Liver (tissue), 9 donors: ENCODE measurements around the gene CORO2B. TPM values are rescaled to one million over a fixed set of nuclear protein-coding genes. Genes with fewer than 3 reads are reported as not detected.

Source experiments
- DNase-seq: peaks from one replicate; pipeline ENCODE4 v3.0.0-alpha.2; 2017; ENCODE audit warnings: low spot score
- H3K27ac ChIP-seq, 2 donors: one replicate each; pipeline ENCODE4 v1.7.0; 2013; ENCODE audit warnings: inconsistent platforms in 2 of 2, low read length in 2 of 2, control low read depth in 1 of 2, low read depth in 1 of 2, mild to moderate bottlenecking in 1 of 2
- H3K27me3 ChIP-seq, 4 donors: one replicate each; pipeline versions ENCODE4 v1.6.1 to v1.7.0; 2013; ENCODE audit warnings: low read length in 3 of 4, inconsistent platforms in 1 of 4, mild to moderate bottlenecking in 1 of 4, moderate library complexity in 1 of 4; ENCODE audit not compliant: control insufficient read depth in 4 of 4, insufficient read depth in 4 of 4
- H3K36me3 ChIP-seq, 4 donors: one replicate each; pipeline versions ENCODE4 v1.6.1 to v1.7.0; 2013; ENCODE audit warnings: low read length in 3 of 4, mild to moderate bottlenecking in 3 of 4, low read depth in 1 of 4, moderate library complexity in 1 of 4; ENCODE audit not compliant: control insufficient read depth in 4 of 4, insufficient read depth in 3 of 4
- H3K4me1 ChIP-seq, 4 donors: one replicate each; pipeline versions ENCODE4 v1.6.1 to v1.7.0; 2013; ENCODE audit warnings: low read length in 3 of 4, mild to moderate bottlenecking in 3 of 4, moderate library complexity in 1 of 4; ENCODE audit not compliant: control insufficient read depth in 4 of 4, insufficient read depth in 4 of 4
- H3K4me3 ChIP-seq, 3 donors: one replicate each; pipeline versions ENCODE4 v1.6.1 to v1.7.0; 2013; ENCODE audit warnings: low read length in 3 of 3, control low read depth in 1 of 3, low read depth in 1 of 3, mild to moderate bottlenecking in 1 of 3
- H3K9ac ChIP-seq, 2 donors: one replicate each; pipeline ENCODE4 v1.7.0; 2013; ENCODE audit warnings: low read length in 2 of 2, mild to moderate bottlenecking in 2 of 2, moderate library complexity in 2 of 2, control low read depth in 1 of 2, low read depth in 1 of 2
- H3K9me3 ChIP-seq, 4 donors: one replicate each; pipeline versions ENCODE4 v1.6.1 to v1.7.0; 2013; ENCODE audit warnings: low read length in 3 of 4; ENCODE audit not compliant: control insufficient read depth in 4 of 4
- ATF3 ChIP-seq: IDR thresholded peaks from 2 replicates; pipeline ENCODE4 v1.6.1; 2016; ENCODE audit warnings: antibody characterized with exemption
- CTCF ChIP-seq: fragments of 150-350 bp; IDR thresholded peaks from 2 replicates; pipeline ENCODE4 v1.5.1; 2017; ENCODE audit warnings: improper control_type of control experiment, low read depth, low read length; ENCODE audit not compliant: missing input control
- EGR1 ChIP-seq, 2 donors: IDR thresholded peaks; 2 replicates each; pipeline ENCODE4 v1.6.1; 2016 to 2018; ENCODE audit warnings: antibody characterized with exemption in 2 of 2, low read depth in 2 of 2
- FOXA1 ChIP-seq: IDR thresholded peaks from 2 replicates; pipeline ENCODE4 v1.6.1; 2016; ENCODE audit warnings: antibody characterized with exemption
- FOXA2 ChIP-seq: IDR thresholded peaks from 2 replicates; pipeline ENCODE4 v1.6.1; 2016; ENCODE audit warnings: antibody characterized with exemption
- GABPA ChIP-seq, 2 donors: IDR thresholded peaks in 1 of 2; conservative IDR thresholded peaks in 1 of 2; 2 replicates each; pipeline ENCODE4 v1.6.1; 2016; ENCODE audit warnings: antibody characterized with exemption in 2 of 2, mild to moderate bottlenecking in 1 of 2, moderate library complexity in 1 of 2
- HNF4A ChIP-seq, 2 donors: conservative IDR thresholded peaks; 2 replicates each; pipeline ENCODE4 v1.6.1; 2016; ENCODE audit warnings: antibody characterized with exemption in 2 of 2, mild to moderate bottlenecking in 2 of 2
- HNF4G ChIP-seq: IDR thresholded peaks from 2 replicates; pipeline ENCODE4 v1.6.1; 2016; ENCODE audit warnings: antibody characterized with exemption
- JUND ChIP-seq, 2 donors: IDR thresholded peaks; 2 replicates each; pipeline ENCODE4 v1.6.1; 2016; ENCODE audit warnings: antibody characterized with exemption in 2 of 2
- MAX ChIP-seq: IDR thresholded peaks from 2 replicates; pipeline ENCODE4 v1.6.1; 2016; ENCODE audit warnings: antibody characterized with exemption
- NR2F2 ChIP-seq: IDR thresholded peaks from 2 replicates; pipeline ENCODE4 v1.6.1; 2016; ENCODE audit warnings: antibody characterized with exemption
- RAD21 ChIP-seq, 2 donors: IDR thresholded peaks; 2 replicates each; pipeline ENCODE4 v1.6.1; 2016; ENCODE audit warnings: antibody characterized with exemption in 2 of 2, mild to moderate bottlenecking in 2 of 2
- REST ChIP-seq: IDR thresholded peaks from 2 replicates; pipeline ENCODE4 v1.6.1; 2016; ENCODE audit warnings: antibody characterized with exemption, mild to moderate bottlenecking
- RXRA ChIP-seq, 2 donors: IDR thresholded peaks; 2 replicates each; pipeline ENCODE4 v1.6.1; 2017 to 2018; ENCODE audit warnings: antibody characterized with exemption in 2 of 2, mild to moderate bottlenecking in 1 of 2
- SP1 ChIP-seq: IDR thresholded peaks from 2 replicates; pipeline ENCODE4 v1.6.1; 2018; ENCODE audit warnings: antibody characterized with exemption, mild to moderate bottlenecking
- TAF1 ChIP-seq: conservative IDR thresholded peaks from 2 replicates; pipeline ENCODE4 v1.6.1; 2016; ENCODE audit warnings: antibody characterized with exemption, mild to moderate bottlenecking
- YY1 ChIP-seq: IDR thresholded peaks from 2 replicates; pipeline ENCODE4 v1.6.1; 2016; ENCODE audit warnings: antibody characterized with exemption, mild to moderate bottlenecking
- ZBTB33 ChIP-seq: IDR thresholded peaks from 2 replicates; pipeline ENCODE4 v1.6.1; 2016; ENCODE audit warnings: antibody characterized with exemption
- WGBS: extraction: QIAGEN DNeasy Blood & Tissue Kit; methylation state at CpG from one replicate; pipeline ENCODE4 v1.1.7; 2013; 5-methylcytosine and 5-hydroxymethylcytosine counted together
- polyA plus RNA-seq, 2 donors: library from polyadenylated mRNA; stranded (reverse) in 1 of 2; unstranded in 1 of 2; fragments of 200-250 nt in 1 of 2; fragments of >200 nt in 1 of 2; fragmentation: Nextera tagmentation in 1 of 2; extraction: Ambion mirVana in 1 of 2; gene quantifications; one replicate each; pipeline versions ENCODE4 v1.2.1 to v1.2.3, GENCODE V29; 2013 to 2015
- total RNA-seq, 2 donors: library from RNA; depleted of rRNA; stranded (reverse); fragments of >200 nt; gene quantifications; one replicate each; pipeline ENCODE4 v1.2.3, GENCODE V29; 2014
- donor health status: healthy.
- donor health status: healthy.
- donor health status: healthy.
- donor health status: healthy.
- donor health status: healthy.

Gene CORO2B
- total and polyA plus RNA-seq, 4 donors = 0.15 to 0.65 (median 0.52) TPM

- Histone ChIP-seq H3K4me3 (no peak overlapping the region), H3K27me3 (no peaks in the 10 kb centered on the region), H3K36me3 (no peaks in the 10 kb centered on the region), H3K9ac (no peak overlapping the region), H3K9me3 (no peaks in the 10 kb centered on the region), H3K4me1 (peaks cover 1 to 9% (median 6%) of the 10 kb centered on the region in 4 donors), H3K27ac (no peak overlapping the region)
- no peak for DNase-seq
- WGBS = 82% methylated on average over 7 of the region's 7 CpGs
- no peak for TF ChIP-seq SP1
- TF ChIP-seq HNF4G = no peak
- TF ChIP-seq TAF1 = no peak
- TF ChIP-seq FOXA2 = no peak
- TF ChIP-seq RAD21 (IDR thresholded peaks at IDR 0.05) = no peak
- no peak for TF ChIP-seq ATF3
- TF ChIP-seq YY1 = no peak
- no peak for TF ChIP-seq CTCF
- no peak for TF ChIP-seq JUND (IDR thresholded peaks at IDR 0.05)
- no peak for TF ChIP-seq HNF4A (conservative IDR thresholded peaks at IDR 0.05)
- no peak for TF ChIP-seq REST
- TF ChIP-seq NR2F2 = no peak
- no peak for TF ChIP-seq ZBTB33
- no peak for TF ChIP-seq EGR1 (IDR thresholded peaks at IDR 0.05; ENCODE audit: low read depth in 2 of 2)
- TF ChIP-seq FOXA1 = no peak
- TF ChIP-seq RXRA (IDR thresholded peaks at IDR 0.05) = no peak
- no peak for TF ChIP-seq MAX
- TF ChIP-seq GABPA (IDR thresholded peaks at IDR 0.05 in 1 of 2, conservative IDR thresholded peaks at IDR 0.05 in 1 of 2) = no peak
Observed at GRCh38 chr15:68555679-68556037, 23.1 kb upstream of the CORO2B start.
